HG03045 (cell line): Measurements from ENCODE around the gene ARSB.

Source experiments
- ATAC-seq: cut with Tn5 transposase; IDR thresholded peaks from one replicate; pipeline ENCODE4 v1.9.1; 2021; ENCODE audit warnings: mild to moderate bottlenecking, moderate library complexity; ENCODE audit not compliant: unreplicated experiment

The ARSB gene

DNA sequence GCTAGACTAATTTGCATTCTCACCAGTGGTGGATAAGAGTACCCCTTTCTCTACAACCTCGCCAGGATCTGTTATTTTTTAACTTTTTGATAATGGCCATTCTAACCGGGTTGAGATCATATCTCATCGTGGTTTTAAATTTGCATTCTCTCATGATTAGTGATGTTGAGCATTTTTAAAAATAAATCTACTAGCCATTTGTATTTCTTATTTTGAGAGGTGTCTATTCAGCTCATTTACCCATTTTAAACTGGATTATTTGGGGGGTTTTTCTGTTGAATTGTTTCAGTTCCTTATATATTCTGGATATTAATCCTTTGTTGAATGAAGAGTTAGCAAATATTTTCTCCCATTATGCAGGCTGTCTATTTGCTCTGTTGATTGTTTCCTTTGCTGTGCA, 139.6 kb downstream of the ARSB start:
- no peak for ATAC-seq

- no peak for ATAC-seq
Measured at GRCh38 chr5:78843436-78843835, 141.7 kb downstream of the ARSB start.

DNA sequence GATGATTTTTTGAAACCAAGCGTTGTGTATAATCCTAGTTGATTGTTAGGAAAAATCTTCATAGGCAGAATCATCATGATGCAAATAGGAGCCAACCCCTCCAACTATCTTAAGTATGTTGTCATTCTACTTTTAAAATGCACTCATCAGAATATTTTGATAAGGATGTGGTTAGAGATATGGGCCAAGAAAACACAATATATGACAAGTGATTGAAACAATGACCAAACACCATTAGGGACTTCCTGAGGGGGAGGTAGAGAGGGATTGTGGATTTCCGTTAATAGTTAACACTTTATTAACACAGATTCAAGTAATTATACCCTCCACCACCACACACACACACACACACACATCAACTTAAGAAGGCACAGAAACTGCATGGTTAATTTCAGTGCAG, 143.3 kb downstream of the ARSB start:
- ATAC-seq = no peak

GRCh38 chr5:78838753-78839152, 146.4 kb downstream of the ARSB start:
- ATAC-seq = no peak

- ATAC-seq = no peak
Measured at GRCh38 chr5:78837836-78838235, 147.3 kb downstream of the ARSB start.

GRCh38 chr5:78835176-78835575, 149.9 kb downstream of the ARSB start:
- no peak for ATAC-seq

GRCh38 chr5:78833284-78833683, 151.8 kb downstream of the ARSB start:
- ATAC-seq = no peak

DNA sequence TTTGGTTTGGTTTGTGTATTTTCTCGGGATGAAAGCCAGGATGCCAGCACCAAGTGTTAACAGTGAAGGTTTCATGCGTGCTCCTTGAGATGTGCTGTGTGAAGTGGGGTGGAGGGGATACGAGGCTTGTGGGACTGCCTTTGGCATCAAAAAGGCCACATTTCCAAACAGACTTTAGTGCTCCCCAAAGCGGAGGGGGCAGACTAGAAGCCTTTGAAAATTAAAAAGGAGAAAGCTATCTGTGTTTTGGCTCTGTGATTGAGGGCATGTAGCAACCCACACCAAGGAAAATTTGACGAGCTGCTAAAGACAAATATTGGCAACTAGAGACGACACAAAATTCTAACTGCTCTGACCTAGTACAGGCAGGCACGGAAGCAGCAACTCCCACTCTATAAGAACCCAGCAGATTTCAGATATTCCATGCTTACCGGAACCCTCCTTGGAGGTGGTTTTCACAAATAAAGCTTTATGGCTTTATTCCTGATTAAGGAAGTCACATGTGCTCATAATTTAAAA, 154.5 kb downstream of the ARSB start:
- ATAC-seq = no peak

DNA sequence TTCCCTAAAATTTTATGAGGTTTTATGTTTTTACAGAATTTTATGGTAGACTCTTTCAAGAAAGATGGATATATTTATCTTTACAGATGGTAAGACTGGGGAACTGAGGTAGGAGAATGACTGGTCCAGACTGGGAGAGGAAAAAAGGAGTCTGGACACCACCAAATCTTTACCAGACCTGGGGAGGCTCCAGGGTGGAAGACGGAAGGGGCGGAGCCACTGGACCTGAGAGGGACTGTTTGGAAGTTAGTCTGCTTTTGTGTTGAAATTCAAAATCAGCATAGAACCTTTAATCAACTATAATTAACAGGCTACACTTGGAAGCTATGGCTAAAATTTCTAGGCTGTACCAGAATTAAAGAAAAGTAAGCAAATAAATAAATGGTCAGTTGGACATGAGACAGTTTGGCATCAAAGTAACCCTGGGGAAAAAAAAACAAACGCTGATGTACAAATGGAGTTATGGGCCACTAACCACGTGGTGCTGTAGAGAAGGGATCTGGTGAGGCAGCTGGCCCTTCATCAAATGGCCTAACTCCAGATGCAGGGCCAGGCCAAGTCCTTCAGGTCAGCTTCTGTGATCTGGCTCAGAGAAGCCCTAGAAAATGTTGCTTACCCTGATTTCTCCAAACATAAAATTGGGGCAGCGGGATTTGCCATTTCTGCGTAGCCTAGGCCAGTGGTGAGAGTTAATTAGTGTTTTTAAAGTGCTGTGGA, 155.1 kb downstream of the ARSB start:
- ATAC-seq = no peak

DNA sequence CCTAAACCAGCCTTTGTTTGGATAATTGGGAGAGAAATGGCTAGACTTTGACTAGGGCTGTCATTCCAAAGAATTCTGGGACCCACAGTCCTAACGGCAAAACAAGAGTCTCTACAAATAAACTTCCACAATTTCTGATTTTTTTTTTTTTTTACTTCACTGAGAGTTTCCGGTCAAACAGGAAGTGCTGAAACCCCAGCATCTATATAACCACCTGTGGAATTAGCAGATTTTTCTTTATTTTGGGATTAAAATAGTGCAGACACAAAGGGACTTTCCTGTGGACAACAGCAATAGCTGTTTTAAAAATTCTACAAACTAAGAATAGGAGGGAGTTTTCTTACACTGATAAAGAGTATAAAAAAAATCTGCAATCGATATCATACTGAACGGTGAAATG, 157.4 kb downstream of the ARSB start:
- ATAC-seq = no peak

- no peak for ATAC-seq
Measured at GRCh38 chr5:78824831-78825281, 160.3 kb downstream of the ARSB start.

- ATAC-seq = no peak
Measured at GRCh38 chr5:78823196-78823595, 161.9 kb downstream of the ARSB start.

DNA sequence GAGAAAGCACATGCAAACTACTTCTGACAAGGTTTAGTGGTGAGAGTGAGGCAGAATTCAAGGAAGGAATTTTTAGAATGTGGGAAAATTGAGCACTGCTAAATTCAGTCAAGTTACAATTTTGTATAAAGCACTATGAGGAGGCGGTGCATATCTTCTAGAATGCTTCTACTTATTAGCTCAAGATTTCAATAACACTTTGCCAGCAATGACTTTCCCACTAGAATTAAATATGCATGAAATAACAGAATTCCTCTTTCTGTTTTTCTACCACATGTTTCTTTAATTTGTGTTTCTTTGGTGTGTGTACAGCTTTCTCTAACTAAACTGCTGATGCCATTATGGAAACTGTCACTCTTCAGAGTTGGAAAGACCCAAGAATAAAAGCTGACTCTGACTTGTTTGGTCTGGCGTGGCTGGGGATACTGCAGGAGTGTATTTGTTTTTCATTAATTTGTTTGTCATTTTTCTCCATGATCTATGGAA, 163.5 kb downstream of the ARSB start:
- ATAC-seq = no peak

GRCh38 chr5:78819707-78820106, 165.4 kb downstream of the ARSB start:
- ATAC-seq = no peak

DNA sequence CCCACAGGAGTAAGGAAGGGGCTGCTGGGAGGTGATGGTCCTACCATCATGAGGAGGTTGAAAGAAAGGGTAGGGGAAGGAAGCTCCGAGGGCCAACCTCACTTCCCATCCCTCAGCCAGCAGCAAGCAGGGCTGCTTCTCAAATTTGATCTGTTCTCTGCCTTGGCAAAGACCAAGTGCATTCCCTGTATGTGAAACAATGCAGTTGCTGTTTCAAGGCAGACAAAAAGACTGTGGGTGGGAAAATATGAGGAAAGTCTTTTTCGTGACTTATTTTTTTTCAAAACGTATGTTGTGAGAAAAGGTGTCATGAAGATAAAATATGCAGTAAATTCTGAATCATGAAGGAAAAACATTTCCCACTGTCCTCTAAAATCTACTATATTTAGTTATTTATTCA, 165.9 kb downstream of the ARSB start:
- ATAC-seq = no peak

GRCh38 chr5:78816143-78816765, 168.9 kb downstream of the ARSB start:
- no peak for ATAC-seq

- no peak for ATAC-seq
Measured at GRCh38 chr5:78813906-78814530, 171.1 kb downstream of the ARSB start.

DNA sequence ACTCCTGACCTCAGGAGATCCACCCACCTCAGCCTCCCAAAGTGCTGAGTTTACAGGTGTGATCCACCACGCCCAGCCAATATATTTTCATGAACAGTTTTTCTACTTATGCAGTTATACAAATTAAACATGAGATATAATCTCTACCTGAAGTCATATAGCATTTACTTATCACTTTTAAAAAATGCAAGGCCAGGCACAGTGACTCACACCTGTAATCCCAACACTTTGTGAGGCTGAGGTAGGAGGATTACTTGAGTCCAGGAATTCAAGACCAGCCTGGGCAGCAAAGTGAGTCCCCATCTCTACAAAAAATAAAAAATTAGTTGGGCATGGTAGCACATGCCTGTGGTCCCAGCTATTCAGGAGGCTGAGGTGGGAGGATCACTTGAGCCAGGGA, 171.8 kb downstream of the ARSB start:
- ATAC-seq = no peak

- ATAC-seq = no peak
Measured at GRCh38 chr5:78811866-78812265, 173.2 kb downstream of the ARSB start.

DNA sequence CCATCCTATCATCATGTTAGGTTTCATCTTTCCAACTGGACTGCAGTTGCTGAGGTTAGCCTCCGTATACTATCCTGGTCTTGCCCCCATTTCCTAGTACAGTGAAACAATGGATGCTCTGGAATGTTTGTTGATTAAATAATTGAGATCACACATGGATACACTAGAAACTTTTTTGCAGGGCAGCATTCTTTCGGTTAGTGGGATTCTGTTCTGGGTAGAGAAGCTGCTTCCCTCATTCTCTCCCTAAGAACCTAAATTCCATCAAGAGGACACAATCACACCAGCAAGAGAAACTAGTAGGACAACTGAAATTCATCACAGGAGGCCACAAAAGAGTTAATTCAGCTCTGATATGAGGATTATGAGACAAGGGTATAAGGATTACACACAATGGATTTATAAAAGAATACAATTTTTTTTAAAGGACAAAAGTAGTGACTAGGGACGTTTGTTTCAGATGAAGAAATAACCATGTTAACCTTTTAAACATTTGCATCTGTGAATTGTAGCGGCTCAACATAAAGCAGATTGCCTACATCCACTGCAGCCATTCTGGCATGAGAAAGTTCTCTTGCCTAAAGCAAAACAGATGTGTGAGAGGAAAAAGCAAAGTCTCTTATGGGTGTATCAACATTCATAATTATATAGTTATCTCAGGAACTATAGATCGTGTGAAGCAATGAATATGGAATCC, 173.8 kb downstream of the ARSB start:
- no peak for ATAC-seq
